HG02885 (cell line): ENCODE data around the gene SDHB.

Experiments used
- ATAC-seq: cut with Tn5 transposase; IDR thresholded peaks from one replicate; pipeline ENCODE4 v1.9.1; 2021; ENCODE audit warnings: mild to moderate bottlenecking; ENCODE audit not compliant: unreplicated experiment, poor library complexity

SDHB gene

DNA sequence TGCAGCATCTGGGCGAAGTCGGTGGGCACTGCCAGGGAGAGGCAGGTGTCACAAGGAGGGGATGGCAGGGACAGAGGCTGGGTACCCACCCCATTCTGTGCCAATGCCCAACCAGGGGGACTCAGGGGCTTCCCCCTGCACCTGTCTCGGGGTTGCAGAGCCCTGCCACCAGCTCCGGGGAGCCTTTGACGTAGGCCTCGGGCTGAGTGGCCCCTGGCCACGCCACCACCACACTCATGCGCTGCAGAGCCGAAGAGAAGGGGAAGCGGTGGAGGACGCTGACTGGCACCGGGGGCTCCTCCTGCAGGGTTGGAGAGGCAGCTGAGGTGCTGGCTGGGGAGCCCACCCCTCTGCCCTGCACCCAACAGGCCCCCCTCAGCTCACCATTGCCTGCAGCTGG, 61.7 kb downstream of the SDHB start:
- ATAC-seq: no peak

DNA sequence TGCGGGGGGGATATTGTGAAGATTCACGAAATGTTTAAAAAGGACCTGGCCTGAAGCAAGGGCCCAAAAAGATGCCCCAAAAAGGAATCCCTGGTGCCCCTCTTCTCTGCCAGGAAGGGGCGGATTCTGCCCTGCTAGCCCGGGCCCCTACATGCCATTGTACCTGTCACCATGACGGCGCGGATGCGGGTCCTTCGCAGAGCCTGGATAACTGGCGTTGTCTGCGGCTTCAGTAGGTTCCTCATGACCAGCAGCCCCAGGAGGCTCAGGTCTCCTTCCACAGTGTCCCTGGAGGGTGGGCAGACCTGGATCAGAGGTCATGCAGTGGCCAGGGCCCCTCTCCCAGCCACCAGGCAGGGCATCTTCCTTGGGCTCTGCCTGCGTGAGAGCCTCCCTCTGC, 62.3 kb downstream of the SDHB start:
- no peak for ATAC-seq

DNA sequence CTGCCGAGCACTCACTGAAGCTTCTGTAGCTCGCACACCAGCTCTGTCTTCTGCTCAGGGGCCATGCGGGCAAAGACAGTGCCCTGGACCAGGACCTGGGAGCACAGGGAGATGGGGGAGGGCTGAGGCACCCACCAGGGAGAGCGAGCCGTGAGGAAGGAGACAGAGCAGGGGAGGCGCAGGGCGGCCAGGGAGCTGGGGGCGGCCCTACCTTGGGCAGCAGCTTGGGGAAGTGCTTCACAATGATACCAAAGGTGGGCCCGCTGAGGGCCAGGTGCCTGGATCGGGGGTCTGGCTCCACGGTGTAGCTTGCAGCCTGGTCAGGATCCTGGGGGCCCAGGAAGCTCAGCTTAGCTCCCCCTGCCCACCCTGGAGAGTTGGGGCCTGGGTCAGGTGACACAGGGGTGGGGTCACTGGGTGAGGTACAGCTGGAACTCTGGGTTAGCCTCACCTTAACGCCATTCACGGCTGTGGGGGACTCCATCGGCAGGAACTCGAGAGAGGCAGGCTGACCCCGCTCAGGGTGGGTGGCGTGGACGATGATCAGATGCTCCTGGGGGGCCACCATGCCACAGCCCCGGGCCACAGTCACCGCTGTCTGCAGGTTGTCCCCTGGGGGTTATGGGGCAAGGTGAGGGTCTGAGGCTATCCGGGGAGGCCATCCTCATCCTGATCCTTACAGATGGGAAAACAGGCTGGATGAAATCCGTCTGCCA, 64.0 kb downstream of the SDHB start:
- no peak for ATAC-seq

DNA sequence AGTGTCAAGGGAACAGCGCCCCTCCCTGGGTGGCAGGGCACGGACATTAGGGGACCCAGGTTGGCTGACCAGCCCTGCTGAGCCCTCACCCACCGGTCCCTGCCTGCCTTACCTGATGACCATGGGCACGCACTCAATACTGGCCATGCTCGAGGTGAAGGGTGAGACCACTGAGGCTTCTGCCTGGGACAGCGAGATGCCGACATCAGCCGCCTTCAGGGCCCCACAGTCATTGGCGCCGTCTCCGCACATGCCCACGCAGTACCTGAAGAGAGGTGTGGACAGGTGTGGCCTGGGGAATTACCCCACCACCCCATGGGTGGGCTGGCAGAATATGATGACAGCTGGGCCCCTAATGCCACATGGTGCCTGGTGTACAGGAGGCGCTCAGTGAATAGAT, 65.6 kb downstream of the SDHB start:
- ATAC-seq: no peak

DNA sequence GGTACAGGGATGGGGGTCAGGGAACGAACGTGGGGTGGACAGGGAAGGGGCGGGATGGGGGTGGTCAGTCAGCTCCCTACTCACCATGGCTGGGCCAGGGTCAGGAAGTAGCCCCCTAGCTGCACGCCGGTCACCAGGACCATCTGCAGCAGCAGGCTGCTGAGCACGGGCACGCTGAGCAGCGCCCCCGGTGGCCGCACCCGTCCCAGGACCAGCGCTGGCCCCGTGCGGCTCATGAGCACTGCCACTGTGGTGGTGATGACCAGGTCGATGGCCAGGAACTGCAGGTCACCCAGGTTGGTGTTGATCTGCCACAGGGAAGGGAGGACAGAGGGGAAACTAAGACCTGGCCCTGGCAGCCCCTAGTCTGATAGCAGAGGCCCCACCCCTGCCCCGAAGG, 66.9 kb downstream of the SDHB start:
- ATAC-seq: no peak

DNA sequence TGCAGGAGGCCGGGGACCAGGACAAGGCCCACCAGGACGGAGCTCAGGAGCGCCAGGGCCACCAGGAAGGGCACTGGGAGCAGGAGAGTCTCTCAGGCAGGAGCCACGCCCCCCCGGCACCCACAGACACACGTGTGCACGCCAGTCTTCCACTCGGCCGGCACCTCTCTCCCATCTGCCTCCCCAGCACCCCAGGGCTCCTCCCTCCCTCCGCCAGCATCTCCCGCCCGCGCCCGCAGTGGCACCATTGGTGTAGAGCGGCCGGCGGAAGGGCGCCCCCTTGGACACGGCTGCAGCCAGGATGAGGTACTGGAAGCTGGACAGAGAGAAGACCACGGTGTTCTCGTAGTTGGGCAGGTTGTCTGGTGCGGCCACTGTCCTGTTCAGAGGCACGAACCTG, 67.3 kb downstream of the SDHB start:
- ATAC-seq: no peak

DNA sequence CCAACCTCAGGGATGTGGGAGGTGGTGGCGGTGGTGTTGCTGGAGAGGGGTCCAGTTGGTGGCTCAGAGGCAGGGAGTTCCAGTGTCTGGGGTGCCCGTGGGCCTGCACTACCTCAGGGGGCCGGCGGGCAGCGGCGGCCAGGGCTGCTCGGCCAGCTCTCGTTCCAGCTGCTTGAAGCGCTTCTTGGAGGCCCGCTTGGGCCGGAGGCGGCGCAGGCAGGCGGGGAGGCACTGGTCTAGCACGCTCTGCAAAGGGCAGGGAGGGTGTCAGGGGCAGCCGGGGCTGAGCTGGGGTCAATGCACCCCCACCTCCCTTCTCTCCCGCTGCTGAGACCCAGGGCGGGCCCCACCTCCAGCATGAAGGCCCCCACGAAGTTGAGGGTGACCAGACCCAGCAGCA, 67.7 kb downstream of the SDHB start:
- ATAC-seq: no peak

DNA sequence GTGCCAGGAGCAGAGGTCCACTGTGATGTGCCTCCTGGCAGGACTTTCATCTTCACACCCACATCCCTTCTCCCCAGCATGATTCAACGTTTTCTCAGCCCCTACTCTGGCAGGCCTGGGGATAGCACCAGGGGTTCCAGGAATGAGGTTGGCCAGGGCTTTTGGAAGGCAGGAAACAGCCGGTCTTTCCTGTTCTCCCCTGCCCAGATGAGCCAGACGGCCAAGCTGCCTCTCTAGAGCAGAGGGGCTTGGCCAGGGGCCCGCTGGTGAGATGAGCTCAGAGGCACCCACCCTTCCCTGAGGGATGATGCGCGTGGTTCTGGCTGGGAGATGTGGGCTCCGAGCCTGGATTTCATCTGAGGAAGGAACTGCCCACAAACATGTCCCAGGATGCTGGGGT, 69.1 kb downstream of the SDHB start:
- ATAC-seq: no peak

DNA sequence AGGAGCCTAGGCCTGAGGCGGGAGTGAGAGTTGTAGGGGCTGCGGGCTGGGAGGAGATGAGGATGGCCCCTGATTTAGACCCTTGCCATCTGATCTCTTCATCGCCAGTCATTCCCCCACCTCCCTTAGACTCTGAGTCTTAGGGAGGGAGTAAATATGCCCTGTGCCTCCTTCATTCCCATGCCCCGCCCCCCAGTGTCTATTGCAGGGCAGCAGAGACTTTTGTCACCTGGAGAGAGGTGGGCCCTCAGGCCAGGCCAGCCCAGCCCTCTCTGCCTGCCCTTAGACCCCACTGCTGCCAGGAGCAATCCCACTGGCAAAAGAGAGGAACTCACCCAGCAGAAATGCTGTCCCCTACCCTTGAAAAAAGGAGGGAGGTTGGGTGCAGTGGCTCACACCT, 70.2 kb downstream of the SDHB start:
- ATAC-seq: no peak

DNA sequence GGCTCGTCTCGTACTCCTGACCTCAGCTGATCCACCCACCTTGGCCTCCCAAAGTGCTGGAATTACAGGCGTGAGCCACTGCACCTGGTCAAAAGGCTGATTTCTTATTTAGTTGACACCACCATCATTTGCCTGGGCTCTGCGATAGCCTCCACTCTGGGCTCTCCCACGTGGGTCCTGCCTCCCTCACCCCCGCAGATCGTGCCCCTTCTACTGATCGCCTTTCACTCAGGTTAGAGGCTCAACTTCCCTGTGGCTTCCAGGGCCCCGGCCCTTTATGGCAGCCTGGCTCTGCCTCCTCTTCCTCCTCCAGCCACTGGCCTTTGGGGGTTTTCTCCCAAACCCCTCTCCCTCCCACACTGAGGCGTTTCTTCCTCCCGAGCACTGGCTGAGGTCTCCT, 70.9 kb downstream of the SDHB start:
- ATAC-seq: no peak

DNA sequence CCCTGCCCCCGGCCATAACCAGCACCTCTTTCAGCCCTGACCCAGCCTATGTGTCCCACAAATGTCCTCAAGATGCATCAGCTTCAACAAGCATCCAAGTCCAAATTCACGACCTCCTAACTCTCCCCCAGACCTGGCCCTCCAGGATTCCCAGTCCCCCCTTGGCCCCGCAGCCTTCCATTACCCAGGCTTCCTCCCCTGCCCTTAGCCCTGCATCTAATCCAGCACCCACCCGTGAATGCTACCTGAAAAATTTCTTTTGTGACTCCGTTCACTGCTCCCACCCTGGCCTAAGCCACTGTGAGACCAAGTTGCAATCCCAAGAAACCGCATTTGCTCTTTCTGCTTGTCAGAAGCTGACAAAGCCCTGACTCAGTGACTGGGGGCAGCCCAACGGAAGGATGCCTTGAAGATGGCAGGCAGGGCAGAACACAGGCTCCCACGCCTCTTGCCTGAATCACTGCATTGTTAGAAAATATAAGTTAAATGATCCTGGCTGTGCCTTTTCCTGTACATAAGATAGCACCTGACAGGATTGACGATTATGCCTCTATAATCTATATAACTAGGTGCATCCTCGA, 72.5 kb downstream of the SDHB start:
- no peak for ATAC-seq

DNA sequence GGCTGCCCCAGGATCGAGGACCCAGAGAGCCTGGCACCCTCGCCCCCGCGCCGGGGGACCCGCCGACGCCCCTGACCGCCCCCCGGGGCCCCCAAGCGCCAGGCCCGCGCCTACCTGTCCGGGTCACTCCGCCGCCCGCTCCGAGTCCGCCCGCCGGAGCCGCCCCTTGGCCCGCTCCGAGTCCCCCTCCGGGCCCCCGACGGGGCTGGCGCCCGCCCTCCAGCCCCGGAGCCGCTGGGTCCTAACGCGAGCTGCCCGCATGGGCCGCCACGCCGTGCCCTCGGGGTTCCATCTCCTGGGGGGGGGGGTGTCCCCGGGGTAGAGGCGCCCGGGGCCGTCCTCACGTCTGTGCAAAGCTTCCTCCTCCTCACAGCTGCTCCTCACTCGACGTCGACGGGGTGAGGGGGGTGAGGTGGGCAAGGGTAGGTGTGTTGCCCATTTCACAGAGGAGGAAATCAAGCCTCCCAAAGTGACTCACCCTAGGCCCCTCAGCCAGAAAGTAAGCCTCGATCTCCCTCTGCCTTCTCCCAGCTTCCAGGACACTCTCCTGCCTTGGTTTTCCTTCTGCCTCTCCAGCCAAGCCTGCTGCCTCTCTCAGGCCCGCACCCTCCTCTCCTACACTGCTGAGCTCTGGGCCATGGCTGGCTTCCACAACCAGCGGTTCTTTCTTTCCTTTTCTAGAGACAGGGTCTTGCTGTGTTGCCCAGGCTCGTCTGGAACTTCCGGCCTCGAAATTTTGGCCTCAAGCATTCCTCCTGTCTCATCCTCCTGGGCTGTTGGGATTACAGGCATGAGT, 73.2 kb downstream of the SDHB start, which contains the start of gene MFAP2:
Gene MFAP2 (minus strand): TSS at position 148 of the 796 bp plus-strand sequence. CDS start 2,347 bp downstream, outside the sequence.
- ATAC-seq: no peak

DNA sequence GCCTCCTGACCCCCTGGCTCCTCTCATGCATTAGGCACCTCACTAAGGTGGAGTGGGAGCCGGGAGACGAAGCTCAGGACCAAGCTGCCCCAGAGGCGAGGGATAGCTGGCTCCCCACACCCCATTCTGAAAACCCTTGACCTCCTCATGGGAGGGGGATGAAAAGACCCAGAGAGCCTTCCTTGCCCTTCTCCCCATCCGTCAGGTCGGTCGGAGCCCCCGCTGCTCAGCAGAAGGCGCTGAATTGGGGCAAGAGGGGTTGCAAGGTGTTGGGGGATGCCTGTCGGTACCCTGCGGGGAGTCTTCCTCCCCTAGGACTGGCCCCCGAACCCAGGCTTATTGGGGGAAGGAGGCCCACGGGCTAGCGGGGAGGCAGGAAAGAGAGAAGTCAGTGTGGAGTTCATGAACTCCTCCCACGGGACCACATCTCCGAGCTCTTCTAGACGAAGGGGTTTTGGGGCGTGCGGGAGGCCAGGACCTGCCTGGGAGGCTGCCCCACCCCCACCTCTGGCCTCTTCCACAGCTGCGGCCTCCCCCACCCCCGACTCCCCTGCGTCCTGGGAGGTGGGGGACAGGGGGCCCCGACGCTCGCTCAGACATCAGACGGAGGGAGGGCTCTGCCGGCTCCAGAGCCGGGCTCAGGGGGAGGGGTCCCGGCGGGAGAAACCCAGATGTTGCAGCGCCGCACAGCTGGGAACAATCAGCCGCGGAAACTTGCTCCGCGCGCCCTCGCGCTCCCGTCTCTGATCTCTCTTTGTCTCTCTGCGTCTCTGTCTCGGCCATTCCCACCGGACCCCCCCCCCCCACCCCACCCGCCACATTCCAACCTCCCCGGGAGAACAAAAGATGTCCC, 74.1 kb downstream of the SDHB start:
- no peak for ATAC-seq

DNA sequence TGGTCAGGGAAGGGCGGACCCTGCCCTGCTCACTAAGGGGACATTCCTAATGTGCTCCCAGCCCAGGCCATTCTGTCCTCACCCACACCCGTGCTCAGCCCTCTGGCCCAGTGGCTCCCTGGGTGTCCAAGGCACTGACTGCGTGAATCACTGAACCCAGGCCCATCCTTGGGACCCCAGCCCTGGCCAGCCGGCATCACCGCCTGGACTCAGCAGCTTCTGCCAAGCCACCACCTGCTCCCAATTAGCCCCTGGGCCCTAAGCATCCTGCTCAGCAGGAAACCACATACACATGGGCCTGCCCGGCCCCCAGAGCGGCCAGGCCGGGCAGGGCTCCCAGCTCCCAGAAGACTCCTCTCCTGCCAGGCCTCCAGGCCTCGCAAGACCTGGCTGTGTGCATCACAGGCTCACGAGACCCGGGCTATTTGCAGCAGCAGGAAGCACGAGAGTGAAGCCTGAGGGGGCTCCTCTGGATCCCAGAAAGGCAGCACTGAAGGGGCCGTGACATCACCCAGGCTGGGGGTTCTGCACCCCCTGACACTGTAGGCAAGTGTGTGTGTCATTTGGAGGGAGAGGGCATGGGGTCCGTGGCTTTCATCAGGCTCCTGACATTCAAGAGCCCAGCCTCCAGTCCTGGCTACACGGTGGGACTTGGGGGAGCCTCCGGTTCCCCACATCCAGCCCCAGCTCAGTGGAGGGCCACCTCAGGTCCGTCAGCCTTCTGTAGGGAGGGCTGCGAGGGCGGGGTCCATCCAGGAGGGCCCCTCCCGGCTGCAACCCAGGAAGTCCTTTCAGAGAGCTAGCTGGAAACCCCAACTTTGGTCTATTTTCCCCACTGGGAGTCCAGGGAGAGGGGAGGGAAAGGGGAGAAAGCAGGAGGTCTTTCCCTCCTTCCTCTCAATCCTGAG, 75.0 kb downstream of the SDHB start:
- no peak for ATAC-seq

DNA sequence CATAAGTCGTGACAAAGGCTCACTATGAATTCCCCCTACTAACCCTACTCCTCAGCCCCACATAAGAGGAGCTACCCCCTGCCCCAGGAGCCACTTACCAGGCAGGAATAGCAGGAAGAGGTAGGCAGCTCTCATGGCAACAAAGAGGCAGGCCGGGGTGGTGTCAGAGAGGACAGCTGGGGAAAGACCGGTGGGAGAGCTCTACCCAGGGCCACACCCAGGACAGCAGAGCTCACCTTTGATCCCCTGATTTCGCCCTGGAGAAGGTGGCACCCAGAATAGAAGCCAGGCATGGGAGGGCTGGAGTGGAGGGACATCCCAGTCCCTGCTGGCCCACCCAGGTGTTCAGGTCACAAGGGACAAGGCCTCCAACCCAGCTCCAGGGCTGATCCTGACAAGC, 75.7 kb downstream of the SDHB start:
- no peak for ATAC-seq

DNA sequence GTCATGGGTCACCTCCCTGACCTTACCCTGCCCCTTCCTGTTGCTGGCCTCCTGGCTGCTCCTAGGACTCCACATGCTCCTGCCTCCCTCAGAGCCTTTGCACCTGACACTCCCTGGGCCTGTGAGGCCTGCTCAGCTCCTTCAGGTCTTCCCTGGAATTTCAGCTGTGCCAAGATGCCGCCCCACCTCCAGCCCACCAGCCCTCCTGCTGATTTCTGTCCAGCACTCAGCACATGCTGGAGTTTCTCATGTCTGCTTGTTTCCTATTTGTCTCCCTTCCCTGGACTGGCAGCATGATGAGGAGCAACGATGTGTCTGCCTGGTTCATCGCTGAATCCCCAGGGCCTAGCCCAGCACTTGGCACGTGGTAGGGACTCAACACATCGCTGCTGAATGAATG, 76.5 kb downstream of the SDHB start:
- ATAC-seq: no peak

DNA sequence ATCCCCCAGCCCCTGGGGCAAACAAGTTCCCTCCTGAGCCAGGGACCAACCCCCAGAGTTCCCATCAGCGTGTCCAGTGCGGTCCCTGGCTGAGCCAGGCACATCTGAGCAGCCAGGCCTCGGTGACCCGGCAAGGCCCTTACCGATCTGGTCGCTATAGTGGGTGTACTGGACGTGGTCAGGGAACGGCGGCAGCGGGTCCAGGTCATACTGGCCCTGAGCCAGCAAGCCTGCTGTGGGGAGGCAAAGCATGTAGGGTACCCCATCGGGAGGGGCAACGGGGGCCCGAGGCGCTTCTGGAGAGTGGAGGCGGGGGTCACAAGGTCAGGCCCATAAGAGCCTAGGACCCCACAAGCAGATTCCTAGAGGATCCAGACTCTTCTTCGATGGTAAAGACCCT, 76.9 kb downstream of the SDHB start:
- ATAC-seq: no peak

DNA sequence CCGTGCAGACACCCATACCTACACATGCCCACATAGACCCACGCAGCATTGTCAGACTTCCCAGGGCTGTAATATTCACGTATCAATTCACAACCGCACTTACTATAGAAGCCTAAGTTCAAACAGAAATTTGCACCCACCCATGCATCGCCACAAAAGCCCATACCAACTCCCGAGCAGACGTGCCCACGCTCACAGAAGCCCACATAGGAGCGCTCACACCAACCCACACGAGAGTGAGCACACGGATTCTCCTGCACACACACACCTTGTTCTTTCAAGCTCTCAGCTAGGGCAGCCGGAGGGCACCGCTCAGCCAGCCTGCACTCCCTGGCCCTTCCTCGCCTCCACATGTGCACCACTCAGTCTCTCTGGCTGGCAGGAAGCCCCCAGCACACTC, 78.0 kb downstream of the SDHB start:
- no peak for ATAC-seq

DNA sequence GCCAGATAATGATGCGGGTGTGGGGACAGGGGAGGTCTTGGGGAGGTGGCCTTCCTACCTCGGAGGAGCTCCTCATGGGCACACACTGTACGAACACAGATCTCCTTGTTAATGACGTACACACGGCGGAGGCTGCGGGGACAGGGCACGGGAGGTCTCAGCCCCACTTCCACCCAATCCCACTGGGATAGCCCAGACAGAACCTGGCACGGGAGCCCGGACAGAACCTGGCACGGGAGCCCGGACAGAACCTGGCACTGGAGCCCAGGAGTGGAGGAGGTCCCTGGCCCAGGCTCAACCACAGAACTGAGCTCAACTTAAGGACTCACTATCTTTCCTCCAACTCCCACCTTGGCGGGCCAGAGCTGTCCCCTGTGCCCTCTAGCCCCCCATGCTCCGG, 78.6 kb downstream of the SDHB start:
- ATAC-seq: no peak

DNA sequence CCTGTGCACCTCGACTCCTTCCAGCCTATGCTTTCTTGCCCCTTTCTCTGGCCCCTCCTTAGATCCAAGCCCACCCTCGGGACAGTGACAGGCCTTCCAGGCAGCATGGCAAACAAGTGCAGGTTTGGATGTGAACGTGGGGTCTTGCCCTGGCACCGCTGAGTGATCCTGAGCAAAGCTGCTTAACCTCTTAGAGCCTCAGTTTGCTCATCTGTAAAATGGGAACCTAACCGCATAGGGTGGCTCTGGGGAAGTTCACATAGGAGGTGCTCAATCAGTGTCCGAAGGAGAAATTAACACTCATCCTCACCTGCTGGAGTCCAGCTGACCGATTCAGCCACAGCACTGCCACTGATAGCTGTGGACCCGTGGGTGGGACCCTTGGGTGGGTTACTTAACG, 80.6 kb downstream of the SDHB start:
- no peak for ATAC-seq
